H1 (cell line): ENCODE results near the gene THADA. TPM values are rescaled to one million over a fixed set of nuclear protein-coding genes. Genes with fewer than 3 reads are reported as not detected.

Experiments
- CTCF ChIA-PET: fragments of 300-600 bp; sonication (Branson Sonifier 250); formaldehyde crosslinking; loops from one replicate; lab custom pipeline; 2021; ENCODE audit not compliant: partially characterized antibody; lab: Charles Lee
- POLR2A ChIA-PET: fragments of 300-600 bp; sonication (Branson Sonifier 250); formaldehyde crosslinking; loops from one replicate; lab custom pipeline; 2021; ENCODE audit warnings: inconsistent platforms; ENCODE audit not compliant: partially characterized antibody; lab: Charles Lee
- DNase-seq, 2 experiments: peaks; one replicate each; pipeline versions ENCODE4 v3.0.0 to v3.0.0-alpha.2; 2010 to 2022; ENCODE audit warnings: low spot score in 2 of 2, low read depth in 1 of 2, mixed read lengths in 1 of 2
- FAIRE-seq: peaks from 2 replicates; lab custom pipeline; 2011; peaks lifted over from hg19 to GRCh38; lab: Jason Lieb, UNC
- H2AFZ ChIP-seq: 2 replicates; pipeline ENCODE4 v1.8.1; 2012; ENCODE audit warnings: low read length, inconsistent platforms
- H2AK5ac ChIP-seq: 2 replicates; pipeline ENCODE4 v1.6.1; 2013; ENCODE audit warnings: low read depth, low read length
- H2BK120ac ChIP-seq: replicated peaks from 2 replicates; pipeline ENCODE3; 2013; ENCODE audit warnings: low read depth, low read length, inconsistent platforms
- H2BK12ac ChIP-seq: 2 replicates; pipeline ENCODE4 v1.6.1; 2013; ENCODE audit warnings: low read depth, low read length
- H2BK15ac ChIP-seq: 2 replicates; pipeline ENCODE4 v1.6.1; 2013; ENCODE audit warnings: low read length
- H2BK20ac ChIP-seq: 2 replicates; pipeline ENCODE4 v1.6.1; 2013; ENCODE audit warnings: low read length
- H2BK5ac ChIP-seq: 2 replicates; pipeline ENCODE4 v1.6.1; 2013; ENCODE audit warnings: low read depth, low read length
- H3K14ac ChIP-seq: 2 replicates; pipeline ENCODE4 v1.6.1; 2013; ENCODE audit warnings: inconsistent platforms; ENCODE audit not compliant: insufficient read length
- H3K18ac ChIP-seq: 2 replicates; pipeline ENCODE4 v1.6.1; 2013; ENCODE audit warnings: low read length; ENCODE audit errors: extremely low read depth
- H3K23ac ChIP-seq: 2 replicates; pipeline ENCODE4 v1.6.1; 2013; ENCODE audit warnings: inconsistent platforms; ENCODE audit not compliant: insufficient read length
- H3K23me2 ChIP-seq: 2 replicates; pipeline ENCODE4 v1.6.1; 2013; ENCODE audit warnings: low read depth, low read length
- H3K27ac ChIP-seq: 2 replicates; pipeline ENCODE4 v1.6.1; 2011; ENCODE audit warnings: low read depth, low read length, inconsistent platforms
- H3K27me3 ChIP-seq, 4 experiments: replicated peaks in 1 of 4; 1 replicate in 1 of 4; 2 replicates in 3 of 4; pipeline versions ENCODE4 v1.6.1 to v1.8.1; 2011 to 2013; ENCODE audit warnings: low read length in 3 of 4, mild to moderate bottlenecking in 3 of 4, inconsistent platforms in 2 of 4, mixed read lengths in 2 of 4, moderate library complexity in 1 of 4; ENCODE audit not compliant: control insufficient read depth in 3 of 4, insufficient read depth in 3 of 4; ENCODE audit errors: extremely low read depth in 1 of 4
- H3K36me3 ChIP-seq, 4 experiments: 2 replicates each; pipeline versions ENCODE4 v1.6.1 to v1.8.1; 2011 to 2013; ENCODE audit warnings: mild to moderate bottlenecking in 4 of 4, low read length in 3 of 4, moderate library complexity in 2 of 4, control low read depth in 1 of 4, inconsistent platforms in 1 of 4; ENCODE audit not compliant: insufficient read depth in 4 of 4, control insufficient read depth in 2 of 4
- H3K4ac ChIP-seq: replicated peaks from 2 replicates; pipeline ENCODE3; 2013; ENCODE audit warnings: low read length, low read depth, mixed read lengths, inconsistent platforms; ENCODE audit not compliant: insufficient read length
- H3K4me1 ChIP-seq, 4 experiments: replicated peaks in 1 of 4; 1 replicate in 1 of 4; 2 replicates in 3 of 4; pipeline versions ENCODE4 v1.6.1 to v1.8.1; 2011 to 2013; ENCODE audit warnings: low read length in 3 of 4, inconsistent platforms in 2 of 4, mixed read lengths in 1 of 4; ENCODE audit not compliant: insufficient read depth in 4 of 4, control insufficient read depth in 3 of 4
- H3K4me2 ChIP-seq, 2 experiments: 2 replicates each; pipeline versions ENCODE4 v1.6.1 to v1.8.1; 2011 to 2013; ENCODE audit warnings: low read depth in 2 of 2, low read length in 2 of 2, control low read depth in 1 of 2, inconsistent platforms in 1 of 2, mild to moderate bottlenecking in 1 of 2; ENCODE audit not compliant: insufficient read depth in 1 of 2
- H3K4me3 ChIP-seq, 4 experiments: fragments of 200-600, 300-600 bp in 1 of 4; sonication (generic), shearing (Covaris generic), sonication (Bioruptor Twin) in 1 of 4; 2 replicates each; pipeline versions ENCODE4 v1.5.1 to v1.8.1; 2011 to 2016; ENCODE audit warnings: low read length in 4 of 4, low read depth in 3 of 4, control low read depth in 2 of 4, inconsistent platforms in 2 of 4, mild to moderate bottlenecking in 2 of 4, mixed read lengths in 1 of 4, moderate library complexity in 1 of 4; ENCODE audit not compliant: insufficient read depth in 2 of 4; ENCODE audit errors: extremely low read depth in 1 of 4
- H3K56ac ChIP-seq: replicated peaks from 2 replicates; pipeline ENCODE3; 2013; ENCODE audit warnings: low read depth, mild to moderate bottlenecking, mixed read lengths, low read length, inconsistent platforms; ENCODE audit not compliant: insufficient read length
- H3K79me1 ChIP-seq: 2 replicates; pipeline ENCODE4 v1.6.1; 2013; ENCODE audit warnings: low read depth, low read length, control low read depth
- H3K79me2 ChIP-seq, 2 experiments: 2 replicates each; pipeline versions ENCODE4 v1.6.1 to v1.8.1; 2012 to 2013; ENCODE audit warnings: low read length in 2 of 2, mild to moderate bottlenecking in 2 of 2, inconsistent platforms in 1 of 2; ENCODE audit not compliant: insufficient read depth in 2 of 2, control insufficient read depth in 1 of 2
- H3K9ac ChIP-seq, 4 experiments: replicated peaks in 1 of 4; 1 replicate in 1 of 4; 2 replicates in 3 of 4; pipeline versions ENCODE4 v1.6.1 to v1.8.1; 2011 to 2013; ENCODE audit warnings: low read depth in 3 of 4, low read length in 3 of 4, control low read depth in 2 of 4, mild to moderate bottlenecking in 2 of 4, moderate library complexity in 2 of 4, inconsistent platforms in 1 of 4; ENCODE audit errors: extremely low read depth in 1 of 4
- H3K9me3 ChIP-seq, 2 experiments: 2 replicates each; pipeline versions ENCODE4 v1.6.1 to v1.8.1; 2012 to 2013; ENCODE audit warnings: mild to moderate bottlenecking in 2 of 2, moderate library complexity in 2 of 2, control low read depth in 1 of 2, inconsistent platforms in 1 of 2, low read depth in 1 of 2, low read length in 1 of 2, mixed read lengths in 1 of 2; ENCODE audit not compliant: insufficient read depth in 2 of 2
- H4K20me1 ChIP-seq, 2 experiments: replicated peaks in 1 of 2; 2 replicates each; pipeline versions ENCODE3 to v1.8.1; 2011 to 2013; ENCODE audit warnings: inconsistent platforms in 2 of 2, low read length in 2 of 2, mild to moderate bottlenecking in 1 of 2; ENCODE audit not compliant: insufficient read depth in 2 of 2, control insufficient read depth in 1 of 2
- H4K5ac ChIP-seq: 2 replicates; pipeline ENCODE4 v1.6.1; 2013; ENCODE audit warnings: low read length, low read depth, mixed read lengths, inconsistent platforms; ENCODE audit not compliant: insufficient read length
- H4K8ac ChIP-seq: 2 replicates; pipeline ENCODE4 v1.8.0; 2013; ENCODE audit warnings: mild to moderate bottlenecking, moderate library complexity, low read length, inconsistent platforms; ENCODE audit not compliant: insufficient read depth; ENCODE audit errors: extremely low read depth
- H4K91ac ChIP-seq: replicated peaks from 2 replicates; pipeline ENCODE3; 2013; ENCODE audit warnings: low read length, mixed read lengths, inconsistent platforms; ENCODE audit not compliant: insufficient read length
- ASH2L ChIP-seq: fragments of 200-600, 300-600 bp; sonication (generic); IDR thresholded peaks from one replicate; pipeline ENCODE4 v1.7.1; 2017; ENCODE audit warnings: low read length
- CBX8 ChIP-seq: fragments of 300-800, 300-1000 bp; sonication (generic); IDR thresholded peaks from 2 replicates; pipeline ENCODE4 v1.7.1; 2016; ENCODE audit warnings: low read depth, low read length, borderline replicate concordance
- PHF8 ChIP-seq: fragments of 200-600 bp; sonication (generic); conservative IDR thresholded peaks from 2 replicates; pipeline ENCODE4 v1.7.1; 2012; ENCODE audit warnings: low read depth, mild to moderate bottlenecking, inconsistent platforms, low read length, moderate library complexity
- POLR2A ChIP-seq, 2 experiments: IDR thresholded peaks; 1 replicate in 1 of 2; 2 replicates in 1 of 2; pipeline ENCODE4 v1.6.1; 2011; ENCODE audit warnings: low read depth in 2 of 2, low read length in 2 of 2, mild to moderate bottlenecking in 2 of 2; ENCODE audit errors: control extremely low read depth in 1 of 2
- POU5F1 ChIP-seq: IDR thresholded peaks from 2 replicates; pipeline ENCODE4 v1.6.1; 2011; ENCODE audit warnings: low read depth, mild to moderate bottlenecking, low read length, moderate library complexity
- RAD21 ChIP-seq, 2 experiments: IDR thresholded peaks in 1 of 2; conservative IDR thresholded peaks in 1 of 2; 2 replicates each; pipeline ENCODE4 v1.6.1; 2011; ENCODE audit warnings: low read depth in 2 of 2, low read length in 2 of 2, improper control_type of control experiment in 1 of 2, inconsistent platforms in 1 of 2, mild to moderate bottlenecking in 1 of 2, moderate library complexity in 1 of 2
- RBBP5 ChIP-seq: IDR thresholded peaks from 2 replicates; pipeline ENCODE4 v1.7.1; 2012; ENCODE audit warnings: low read depth, mild to moderate bottlenecking, inconsistent platforms, low read length, moderate library complexity, borderline replicate concordance
- TBP ChIP-seq: IDR thresholded peaks from 2 replicates; pipeline ENCODE4 v1.6.1; 2011; ENCODE audit warnings: low read depth, low read length, improper control_type of control experiment
- TCF12 ChIP-seq: IDR thresholded peaks from 2 replicates; pipeline ENCODE4 v1.6.1; 2011; ENCODE audit warnings: low read depth, mild to moderate bottlenecking, low read length
- USF2 ChIP-seq: IDR thresholded peaks from 2 replicates; pipeline ENCODE4 v1.6.1; 2011; ENCODE audit warnings: low read length, improper control_type of control experiment
- WGBS, 2 experiments: shearing (Covaris generic) in 1 of 2; methylation state at CpG; one replicate each; pipeline versions ENCODE4 v1.1.6 to v1.1.7; 2013 to 2015; ENCODE audit warnings: low lambda C conversion rate in 2 of 2, mixed read lengths in 2 of 2, inconsistent platforms in 1 of 2, low coverage in 1 of 2, missing lambda C conversion rate in 1 of 2; ENCODE audit not compliant: insufficient replicate concordance in 2 of 2, insufficient coverage in 1 of 2, insufficient read length in 1 of 2; ENCODE audit errors: extremely low coverage in 1 of 2, missing lambda C conversion rate in 1 of 2; 5-methylcytosine and 5-hydroxymethylcytosine counted together
- polyA plus RNA-seq, 7 experiments: library from polyadenylated mRNA; depleted of rRNA in 3 of 7; stranded (reverse) in 5 of 7; unstranded in 2 of 7; fragments of >200 nt in 5 of 7; fragments of 200-250 nt in 2 of 7; gene quantifications; 1 replicate in 5 of 7; 2 replicates in 1 of 7; 4 replicates in 1 of 7; pipeline versions ENCODE4 v1.2.1 to v1.2.3, GENCODE V29; 2011 to 2013; ENCODE audit warnings: missing spikeins in 2 of 7, mixed read lengths in 2 of 7
- total RNA-seq: library from RNA; stranded (reverse); fragmentation: NEBNext Ultra II Directional; extraction: Animal tissue kit (Norgen Biotek cat#: 25700); gene quantifications from 2 replicates; pipeline ENCODE4 v1.2.1, GENCODE V29; 2021

The THADA gene
- total and polyA plus RNA-seq, 2 of the 8 experiments (the other 6 are each of a cell fraction or from before 2014, with no cell fraction given): 22.4 to 26.8 TPM

GRCh38 chr2:43221763-43222474 lies 373.9 kb downstream of the THADA start:
- peaks cover 2 to 35% (median 17%) of the 10 kb centered on the region in 4 experiments; a peak in 6 of 8 replicates for H3K36me3 ChIP-seq
- CTCF ChIA-PET: interaction anchor here (0.7 to 6.5 kb wide), 24 partner anchors 8 to 291 kb away, joined by 3 to 67 read pairs (median 4); no protein-coding TSS in a partner anchor
- no peak overlapping the region for H4K8ac ChIP-seq
- no peaks in the 10 kb centered on the region for H3K9me3 ChIP-seq
- H4K5ac ChIP-seq: no peak overlapping the region
- no peak overlapping the region for H2BK12ac ChIP-seq
- H3K56ac ChIP-seq: no peak overlapping the region
- peaks cover 17 to 49% of the 10 kb centered on the region in 2 experiments for H3K79me2 ChIP-seq
- peaks cover 11 to 14% of the 10 kb centered on the region in 2 experiments for H4K20me1 ChIP-seq
- POLR2A ChIA-PET: interaction anchor here (0.7 to 8.6 kb wide), 9 partner anchors 9 to 152 kb away, joined by 3 to 52 read pairs (median 4); no protein-coding TSS in a partner anchor
- H3K14ac ChIP-seq: no peak overlapping the region
- H2AK5ac ChIP-seq: no peak overlapping the region
- H3K4ac ChIP-seq: no peak overlapping the region
- peak overlapping the region; percentile 65 for H3K18ac ChIP-seq
- H2AFZ ChIP-seq: no peak overlapping the region
- H2BK15ac ChIP-seq: no peak overlapping the region
- H3K79me1 ChIP-seq: no peaks in the 10 kb centered on the region
- no peak overlapping the region for H3K23ac ChIP-seq
- no peak overlapping the region for H3K27ac ChIP-seq
- H3K23me2 ChIP-seq: peaks cover 11% of the 10 kb centered on the region
- no peak overlapping the region for H4K91ac ChIP-seq
- peak overlapping the region; percentile 19 to 83 (median 26); a peak in 5 of 8 replicates for H3K4me3 ChIP-seq
- peak overlapping the region; percentile 78 to 80 for H3K4me2 ChIP-seq
- H3K4me1 ChIP-seq: peaks cover 16 to 45% (median 25%) of the 10 kb centered on the region in 4 experiments
- no peak overlapping the region; a peak in 1 of 7 replicates for H3K9ac ChIP-seq
- DNase-seq: peak in 1 of 2 experiments; percentile 86
- no peak overlapping the region for H2BK20ac ChIP-seq
- peak overlapping the region; percentile 60; the same call in 1 of the 2 replicates for H2BK5ac ChIP-seq
- no peaks in the 10 kb centered on the region for H3K27me3 ChIP-seq
- peak; percentile 13 for FAIRE-seq
- 6% methylated on average over 8 of the region's 8 CpGs; no CpG with 5 or more reads in 1 of the 2 experiments for WGBS, 2 experiments
- no peak overlapping the region for H2BK120ac ChIP-seq
- TF ChIP-seq POU5F1: no peak
- peak in 1 of 2 experiments; percentile 10; a peak in 1 of 4 replicates for TF ChIP-seq RAD21 (IDR thresholded peaks at IDR 0.05 in 1 of 2, conservative IDR thresholded peaks at IDR 0.05 in 1 of 2; ENCODE audit: low read depth in 2 of 2, low read length in 2 of 2)
- TF ChIP-seq TCF12: no peak
- peak; percentile 95 for TF ChIP-seq USF2
- TF ChIP-seq TBP: no peak; the same call in 1 of the 2 replicates
- TF ChIP-seq POLR2A (IDR thresholded peaks at IDR 0.05; ENCODE audit: control extremely low read depth in 1 of 2, low read depth in 2 of 2, low read length in 2 of 2): peak in 1 of 2 experiments; percentile 73; a peak in 2 of 3 replicates
- no peak for TF ChIP-seq RBBP5
- no peak for TF ChIP-seq ASH2L
- TF ChIP-seq PHF8: no peak
- TF ChIP-seq CBX8: no peak
